H9 (cell line): Measurements from ENCODE around the gene PLXNA4. TPM values are rescaled to one million over a fixed set of nuclear protein-coding genes. Genes with fewer than 3 reads are reported as not detected.

Source experiments
- DNase-seq: peaks from one replicate; pipeline ENCODE4 v3.0.0-alpha.2; 2017
- H2AFZ ChIP-seq: one replicate; pipeline ENCODE4 v1.6.1; 2013; ENCODE audit warnings: mild to moderate bottlenecking, low read length, control low read depth, moderate library complexity
- H2AK5ac ChIP-seq: 2 replicates; pipeline ENCODE4 v1.6.1; 2013; ENCODE audit warnings: low read length, control low read depth, mixed read lengths; ENCODE audit not compliant: insufficient read length
- H2BK120ac ChIP-seq: one replicate; pipeline ENCODE4 v1.6.1; 2013; ENCODE audit warnings: low read depth, mild to moderate bottlenecking, low read length, control low read depth, inconsistent platforms; ENCODE audit not compliant: poor library complexity, severe bottlenecking
- H2BK12ac ChIP-seq: 2 replicates; pipeline ENCODE4 v1.6.1; 2013; ENCODE audit warnings: low read length, control low read depth, mixed read lengths, low read depth; ENCODE audit not compliant: insufficient read length
- H2BK15ac ChIP-seq: 2 replicates; pipeline ENCODE4 v1.6.1; 2013; ENCODE audit warnings: low read depth, low read length, control low read depth
- H2BK20ac ChIP-seq: one replicate; pipeline ENCODE4 v1.6.1; 2013; ENCODE audit warnings: low read depth, mild to moderate bottlenecking, low read length, control low read depth, inconsistent platforms; ENCODE audit not compliant: poor library complexity, severe bottlenecking
- H2BK5ac ChIP-seq: 2 replicates; pipeline ENCODE4 v1.6.1; 2013; ENCODE audit warnings: low read length, control low read depth, mixed read lengths; ENCODE audit not compliant: insufficient read length
- H3K14ac ChIP-seq: 2 replicates; pipeline ENCODE4 v1.6.1; 2013; ENCODE audit warnings: low read length, control low read depth; ENCODE audit not compliant: insufficient read depth
- H3K18ac ChIP-seq: 2 replicates; pipeline ENCODE4 v1.6.1; 2013; ENCODE audit warnings: low read depth, mild to moderate bottlenecking, mixed read lengths, low read length, control low read depth; ENCODE audit not compliant: insufficient read length
- H3K23ac ChIP-seq: 2 replicates; pipeline ENCODE4 v1.6.1; 2013; ENCODE audit warnings: low read length, control low read depth, mixed read lengths, low read depth; ENCODE audit not compliant: insufficient read length
- H3K23me2 ChIP-seq: 2 replicates; pipeline ENCODE4 v1.6.1; 2013; ENCODE audit warnings: low read depth, mild to moderate bottlenecking, mixed read lengths, low read length, control low read depth; ENCODE audit not compliant: insufficient read length, poor library complexity, severe bottlenecking
- H3K27ac ChIP-seq: 2 replicates; pipeline ENCODE4 v1.5.1; 2013; ENCODE audit warnings: low read length, control low read depth, mixed read lengths, low read depth; ENCODE audit not compliant: insufficient read length
- H3K27me3 ChIP-seq: 2 replicates; pipeline ENCODE4 v1.6.1; 2013; ENCODE audit warnings: low read length, control low read depth, inconsistent platforms; ENCODE audit not compliant: insufficient read depth
- H3K4ac ChIP-seq: 2 replicates; pipeline ENCODE4 v1.6.1; 2013; ENCODE audit warnings: low read depth, mild to moderate bottlenecking, control low read depth, inconsistent platforms, low read length, moderate library complexity
- H3K4me1 ChIP-seq: 2 replicates; pipeline ENCODE4 v1.6.1; 2013; ENCODE audit warnings: low read length, control low read depth, inconsistent platforms; ENCODE audit not compliant: insufficient read depth
- H3K4me2 ChIP-seq: 2 replicates; pipeline ENCODE4 v1.6.1; 2013; ENCODE audit warnings: low read length, control low read depth, mixed read lengths; ENCODE audit not compliant: insufficient read length, insufficient read depth
- H3K56ac ChIP-seq: 2 replicates; pipeline ENCODE4 v1.6.1; 2013; ENCODE audit warnings: low read depth, mild to moderate bottlenecking, mixed read lengths, low read length, control low read depth; ENCODE audit not compliant: insufficient read length
- H3K79me1 ChIP-seq: 2 replicates; pipeline ENCODE4 v1.6.1; 2013; ENCODE audit warnings: low read depth, mild to moderate bottlenecking, moderate library complexity, low read length, control low read depth, inconsistent platforms; ENCODE audit not compliant: insufficient read depth, poor library complexity, severe bottlenecking
- H3K79me2 ChIP-seq: 2 replicates; pipeline ENCODE4 v1.6.1; 2013; ENCODE audit warnings: low read length, control low read depth, inconsistent platforms; ENCODE audit not compliant: insufficient read depth
- H3K9ac ChIP-seq: 2 replicates; pipeline ENCODE4 v1.6.1; 2013; ENCODE audit warnings: low read length, control low read depth, mixed read lengths; ENCODE audit not compliant: insufficient read length; ENCODE audit errors: extremely low read depth
- H3K9me3 ChIP-seq: one replicate; pipeline ENCODE4 v1.6.1; 2013; ENCODE audit warnings: low read depth, low read length, inconsistent platforms; ENCODE audit not compliant: control insufficient read depth
- H3T11ph ChIP-seq: one replicate; pipeline ENCODE4 v1.6.1; 2013; ENCODE audit warnings: mild to moderate bottlenecking, low read length, control low read depth, inconsistent platforms
- H4K20me1 ChIP-seq: one replicate; pipeline ENCODE4 v1.6.1; 2013; ENCODE audit not compliant: control insufficient read depth, insufficient read length, insufficient read depth
- H4K5ac ChIP-seq: 2 replicates; pipeline ENCODE4 v1.6.1; 2013; ENCODE audit warnings: low read depth, mild to moderate bottlenecking, mixed read lengths, low read length, control low read depth; ENCODE audit not compliant: insufficient read length
- H4K8ac ChIP-seq: replicated peaks from 2 replicates; pipeline ENCODE4 v1.6.1; 2013; ENCODE audit warnings: low read length, control low read depth, mixed read lengths, low read depth; ENCODE audit not compliant: insufficient read length
- H4K91ac ChIP-seq: 2 replicates; pipeline ENCODE4 v1.6.1; 2013; ENCODE audit warnings: low read depth, mild to moderate bottlenecking, moderate library complexity, mixed read lengths, low read length, control low read depth; ENCODE audit not compliant: insufficient read length
- H3K27ac Mint-ChIP-seq, 3 experiments: 2 replicates in 2 of 3; 3 replicates in 1 of 3; pipeline ENCODE4 v1.8.0; 2020 to 2021; ENCODE audit warnings: mixed read lengths in 3 of 3, mild to moderate bottlenecking in 1 of 3, moderate library complexity in 1 of 3
- H3K27me3 Mint-ChIP-seq: 2 replicates; pipeline ENCODE4 v1.8.0; 2021; ENCODE audit warnings: low read depth, mild to moderate bottlenecking, moderate library complexity, mixed read lengths
- H3K36me3 Mint-ChIP-seq, 3 experiments: 2 replicates in 2 of 3; 3 replicates in 1 of 3; pipeline ENCODE4 v1.8.0; 2020 to 2021; ENCODE audit warnings: low read depth in 3 of 3, mixed read lengths in 3 of 3; ENCODE audit not compliant: insufficient read depth in 1 of 3
- H3K4me1 Mint-ChIP-seq, 2 experiments: 2 replicates each; pipeline ENCODE4 v1.8.0; 2020; ENCODE audit warnings: mixed read lengths in 2 of 2
- H3K4me3 Mint-ChIP-seq, 2 experiments: 2 replicates in 1 of 2; 3 replicates in 1 of 2; pipeline ENCODE4 v1.8.0; 2020 to 2021; ENCODE audit warnings: mild to moderate bottlenecking in 2 of 2, mixed read lengths in 2 of 2, moderate library complexity in 1 of 2
- H3K9me3 Mint-ChIP-seq, 2 experiments: 2 replicates in 1 of 2; 3 replicates in 1 of 2; pipeline ENCODE4 v1.8.0; 2020; ENCODE audit warnings: mild to moderate bottlenecking in 2 of 2, mixed read lengths in 2 of 2, moderate library complexity in 1 of 2
- WGBS: extraction: QIAGEN DNeasy Blood & Tissue Kit; methylation state at CpG from one replicate; pipeline ENCODE4 v1.1.7; 2013; ENCODE audit warnings: missing lambda C conversion rate, low lambda C conversion rate, mixed read lengths; ENCODE audit not compliant: insufficient read length; ENCODE audit errors: extremely low coverage; 5-methylcytosine and 5-hydroxymethylcytosine counted together
- total RNA-seq: library from RNA; stranded (reverse); gene quantifications from 2 replicates; pipeline ENCODE4 v1.2.1, GENCODE V29; 2021
- TF ChIP-seq, protein P1 (sequence below): fragments of 200-600 bp; sonication (generic); conservative IDR thresholded peaks from 3 replicates; pipeline ENCODE4 v1.8.0; 2021; ENCODE audit warnings: antibody characterized with exemption, mild to moderate bottlenecking

The PLXNA4 gene
- total RNA-seq, 1 experiment from 2014 or later = 0.35 TPM

DNA sequence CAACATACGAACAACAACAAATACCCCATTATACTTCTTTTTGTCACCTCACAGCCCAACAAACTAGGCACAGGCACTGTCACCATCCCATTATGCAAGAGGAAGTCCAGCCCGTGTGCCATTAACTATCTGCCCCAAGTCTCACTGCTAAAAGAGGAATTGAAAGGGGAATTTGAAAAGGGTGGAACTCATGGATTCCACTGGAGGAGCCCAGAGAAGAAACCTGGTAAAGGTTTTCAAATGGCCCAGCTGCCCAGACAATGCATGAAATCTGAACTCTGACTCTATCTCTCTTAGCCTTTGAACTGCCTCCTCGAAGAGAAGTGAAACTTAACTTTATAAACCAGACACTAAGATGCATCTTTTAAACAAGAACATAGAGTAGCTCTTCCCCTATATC is 130.0 kb downstream of the PLXNA4 start:
- Histone ChIP-seq H4K5ac (no peak overlapping the region), H4K91ac (no peak overlapping the region), H3K27me3 (no peaks in the 10 kb centered on the region), H3K14ac (no peak overlapping the region), H3T11ph (no peak overlapping the region), H2BK12ac (no peak overlapping the region), H2AK5ac (no peak overlapping the region), H3K56ac (no peak overlapping the region), H3K4ac (no peak overlapping the region), H3K23ac (no peak overlapping the region), H2BK20ac (no peak overlapping the region), H4K20me1 (no peaks in the 10 kb centered on the region), H3K79me2 (no peaks in the 10 kb centered on the region), H2BK15ac (no peak overlapping the region), H2BK5ac (no peak overlapping the region), H3K23me2 (no peaks in the 10 kb centered on the region), H3K4me2 (no peak overlapping the region), H2BK120ac (no peak overlapping the region), H3K9me3 (no peaks in the 10 kb centered on the region), H3K18ac (no peak overlapping the region), H3K9ac (no peak overlapping the region), H4K8ac (no peak overlapping the region), H3K27ac (no peak overlapping the region), H3K4me1 (peaks cover 4% of the 10 kb centered on the region; the same call in 1 of the 2 replicates), H3K79me1 (no peaks in the 10 kb centered on the region), H2AFZ (no peak overlapping the region)
- no peaks in the 10 kb centered on the region; a peak in 1 of 5 replicates for H3K9me3 Mint-ChIP-seq
- no peaks in the 10 kb centered on the region; a peak in 1 of 7 replicates for H3K36me3 Mint-ChIP-seq
- H3K4me1 Mint-ChIP-seq = peaks cover 19 to 31% of the 10 kb centered on the region in 2 experiments
- no peak overlapping the region for H3K27ac Mint-ChIP-seq
- no peak for DNase-seq
- H3K27me3 Mint-ChIP-seq = peaks cover 12% of the 10 kb centered on the region
- no peak overlapping the region for H3K4me3 Mint-ChIP-seq
- TF ChIP-seq, protein P1, sequence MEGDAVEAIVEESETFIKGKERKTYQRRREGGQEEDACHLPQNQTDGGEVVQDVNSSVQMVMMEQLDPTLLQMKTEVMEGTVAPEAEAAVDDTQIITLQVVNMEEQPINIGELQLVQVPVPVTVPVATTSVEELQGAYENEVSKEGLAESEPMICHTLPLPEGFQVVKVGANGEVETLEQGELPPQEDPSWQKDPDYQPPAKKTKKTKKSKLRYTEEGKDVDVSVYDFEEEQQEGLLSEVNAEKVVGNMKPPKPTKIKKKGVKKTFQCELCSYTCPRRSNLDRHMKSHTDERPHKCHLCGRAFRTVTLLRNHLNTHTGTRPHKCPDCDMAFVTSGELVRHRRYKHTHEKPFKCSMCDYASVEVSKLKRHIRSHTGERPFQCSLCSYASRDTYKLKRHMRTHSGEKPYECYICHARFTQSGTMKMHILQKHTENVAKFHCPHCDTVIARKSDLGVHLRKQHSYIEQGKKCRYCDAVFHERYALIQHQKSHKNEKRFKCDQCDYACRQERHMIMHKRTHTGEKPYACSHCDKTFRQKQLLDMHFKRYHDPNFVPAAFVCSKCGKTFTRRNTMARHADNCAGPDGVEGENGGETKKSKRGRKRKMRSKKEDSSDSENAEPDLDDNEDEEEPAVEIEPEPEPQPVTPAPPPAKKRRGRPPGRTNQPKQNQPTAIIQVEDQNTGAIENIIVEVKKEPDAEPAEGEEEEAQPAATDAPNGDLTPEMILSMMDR = no peak
- no CpG with 5 or more reads among the region's 3 CpGs for WGBS
